Fibroblast of skin of scalp (primary cell): ENCODE results near the gene DCUN1D3.
"Not testable (repeated sequence)": the region's sequence is repeated elsewhere in the genome, so short reads cannot be mapped to it uniquely, and the experiment has no call there.

Source experiments
- DNase-seq: peaks from one replicate; pipeline ENCODE4 v3.0.0-alpha.2; 2013

Gene DCUN1D3

GRCh38 chr16:20862162-20862960 lies 37.8 kb downstream of the DCUN1D3 start:
- no peak for DNase-seq

GRCh38 chr16:20860995-20861394 lies 39.2 kb downstream of the DCUN1D3 start:
- not testable (repeated sequence) for DNase-seq

- no peak for DNase-seq
Measured at GRCh38 chr16:20860361-20860760, 39.8 kb downstream of the DCUN1D3 start.

- DNase-seq, result no peak
Measured at GRCh38 chr16:20859699-20860098, 40.5 kb downstream of the DCUN1D3 start.

DNA sequence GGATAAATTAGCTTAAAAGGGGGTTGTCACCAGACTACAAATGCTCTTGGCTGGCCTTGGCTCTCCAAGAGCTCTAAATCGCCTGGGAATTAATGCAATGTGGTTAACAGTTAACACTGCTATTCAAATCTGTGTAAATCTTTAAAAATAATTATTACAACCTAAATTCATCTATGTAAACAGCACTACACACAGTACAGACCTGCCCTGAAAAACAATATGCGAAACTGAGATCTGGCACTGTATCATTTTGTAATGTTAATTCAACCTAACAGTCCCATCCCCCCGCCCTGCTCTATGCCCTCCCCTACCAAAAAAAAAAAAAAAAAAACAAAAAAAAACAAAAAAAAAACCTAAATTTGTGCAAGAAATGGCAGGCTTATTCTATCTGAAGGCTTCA lies 40.9 kb downstream of the DCUN1D3 start:
- DNase-seq, result no peak

GRCh38 chr16:20857281-20857680 lies 42.9 kb downstream of the DCUN1D3 start:
- DNase-seq, result no peak

DNA sequence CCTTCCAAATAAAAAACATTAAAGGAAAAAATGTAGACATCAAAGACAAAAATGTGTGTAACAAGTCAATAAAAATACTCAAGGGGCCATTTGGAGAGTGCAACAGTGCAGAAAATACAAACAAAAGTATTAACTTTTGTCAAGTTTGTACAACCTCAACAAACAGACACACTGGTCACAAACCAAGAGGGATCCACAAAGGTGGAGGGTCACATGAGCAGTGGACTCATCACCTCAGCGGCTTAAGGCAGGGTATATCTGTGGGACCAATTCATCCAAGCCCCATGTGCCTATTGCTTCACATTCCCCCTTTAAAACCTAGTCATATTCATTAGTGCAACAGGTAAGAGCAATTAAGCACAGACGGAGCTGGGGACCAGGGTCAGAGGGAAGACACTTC lies 45.2 kb downstream of the DCUN1D3 start:
- no peak for DNase-seq

- DNase-seq, result no peak
Measured at GRCh38 chr16:20853981-20854620, 46.1 kb downstream of the DCUN1D3 start.

- no peak for DNase-seq
Measured at GRCh38 chr16:20853143-20853542, 47.0 kb downstream of the DCUN1D3 start.

DNA sequence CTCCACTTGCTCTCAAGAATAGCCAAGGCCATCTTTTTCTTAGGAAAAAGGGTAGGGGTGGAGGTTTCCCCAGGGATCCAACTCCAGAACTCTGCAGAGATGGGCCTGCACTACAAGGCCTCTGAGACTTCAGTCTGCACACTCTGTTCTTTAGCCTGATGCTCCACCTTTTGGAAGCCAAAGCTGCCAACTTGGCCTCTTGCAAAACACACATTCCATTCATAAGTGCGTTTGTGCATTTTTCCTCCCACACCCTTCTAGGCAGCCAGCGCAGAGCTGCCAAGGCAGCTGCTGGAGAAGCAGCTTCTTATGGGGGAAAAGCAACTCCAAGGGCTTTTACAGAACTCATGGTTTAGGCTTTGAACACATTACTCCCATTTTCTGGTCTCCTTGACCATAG lies 48.6 kb downstream of the DCUN1D3 start:
- peak; percentile 89 for DNase-seq

- DNase-seq, result no peak
Measured at GRCh38 chr16:20850981-20851380, 49.2 kb downstream of the DCUN1D3 start.

GRCh38 chr16:20849589-20850390 lies 50.4 kb downstream of the DCUN1D3 start:
- peak; percentile 69 for DNase-seq

GRCh38 chr16:20847550-20847949 lies 52.6 kb downstream of the DCUN1D3 start:
- DNase-seq, result no peak

- DNase-seq, result no peak
Measured at GRCh38 chr16:20846551-20846950, 53.6 kb downstream of the DCUN1D3 start.

DNA sequence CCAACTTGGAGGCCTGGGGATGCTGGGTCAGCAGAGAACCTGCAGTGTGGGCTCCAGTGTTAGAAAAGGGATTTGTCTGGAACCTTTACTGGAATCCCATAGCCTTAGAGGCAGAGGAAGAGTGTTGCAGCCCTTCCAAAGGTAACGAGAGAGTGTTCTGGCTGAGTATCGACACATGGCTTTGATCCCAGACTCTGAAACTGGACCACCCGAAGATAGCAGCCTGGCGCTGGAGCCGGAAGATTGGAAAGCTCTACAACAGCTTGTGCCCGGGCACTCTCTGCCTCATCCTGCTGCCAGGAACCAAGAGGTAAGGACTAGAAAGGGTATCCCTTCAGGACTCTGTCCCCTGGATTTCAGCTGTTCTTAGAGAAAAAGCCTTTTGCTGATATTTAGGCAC lies 54.1 kb downstream of the DCUN1D3 start:
- DNase-seq, result no peak

DNA sequence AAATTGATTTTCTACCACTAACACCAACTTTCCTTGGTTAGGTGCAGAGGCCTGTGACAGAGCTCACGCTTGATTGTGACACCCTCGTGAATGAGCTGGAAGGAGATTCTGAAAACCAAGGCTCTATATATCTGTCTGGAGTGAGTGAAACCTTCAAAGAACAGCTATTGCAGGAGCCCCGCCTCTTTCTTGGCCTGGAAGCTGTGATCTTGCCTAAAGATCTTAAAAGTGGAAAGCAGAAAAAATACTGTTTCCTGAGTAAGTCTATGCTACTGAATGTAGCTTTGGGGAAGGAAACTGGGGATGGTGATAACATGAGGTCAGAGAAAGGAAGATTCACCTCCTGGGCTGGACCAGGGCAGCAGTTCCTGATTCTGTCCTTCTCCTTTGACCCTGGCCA lies 55.6 kb downstream of the DCUN1D3 start:
- no peak for DNase-seq

DNA sequence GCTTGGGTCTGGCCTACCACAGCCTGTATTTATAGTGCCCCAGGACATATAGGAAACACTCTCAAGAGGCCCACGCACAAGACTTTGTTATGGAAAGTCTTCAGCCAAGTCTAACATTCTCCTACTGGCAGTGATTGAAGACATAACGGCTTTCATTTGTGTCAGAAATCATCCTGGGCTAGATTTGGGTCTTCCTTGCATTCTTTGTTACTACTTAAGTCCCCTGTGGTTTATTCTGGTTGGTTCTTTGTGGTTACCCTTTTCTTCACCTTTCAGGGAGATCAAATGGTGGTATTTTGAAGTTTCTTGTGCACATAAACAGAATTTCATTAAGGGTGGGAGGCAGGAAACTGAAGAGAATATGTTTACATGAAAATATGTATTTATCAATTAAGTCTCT lies 56.1 kb downstream of the DCUN1D3 start:
- DNase-seq, result no peak

DNA sequence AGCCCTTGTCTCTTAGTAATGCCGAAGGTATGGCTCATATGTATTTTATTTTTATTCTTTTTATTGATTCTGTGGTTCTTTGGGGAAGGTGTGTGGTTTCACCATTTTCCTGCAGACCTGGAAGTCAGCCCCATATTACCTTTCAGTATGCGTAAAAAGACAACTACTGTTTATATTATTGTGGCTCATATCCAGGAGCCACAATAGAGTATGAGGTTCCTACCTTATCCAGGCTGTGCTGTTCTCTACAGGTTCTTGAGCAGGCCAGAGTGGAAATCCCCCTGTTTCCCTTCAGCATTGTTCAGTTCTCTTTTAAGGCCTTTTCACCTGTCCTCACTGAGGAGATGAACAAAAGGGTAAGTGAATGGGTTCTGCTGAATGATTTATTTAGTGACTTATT lies 60.7 kb downstream of the DCUN1D3 start:
- DNase-seq, result no peak

DNA sequence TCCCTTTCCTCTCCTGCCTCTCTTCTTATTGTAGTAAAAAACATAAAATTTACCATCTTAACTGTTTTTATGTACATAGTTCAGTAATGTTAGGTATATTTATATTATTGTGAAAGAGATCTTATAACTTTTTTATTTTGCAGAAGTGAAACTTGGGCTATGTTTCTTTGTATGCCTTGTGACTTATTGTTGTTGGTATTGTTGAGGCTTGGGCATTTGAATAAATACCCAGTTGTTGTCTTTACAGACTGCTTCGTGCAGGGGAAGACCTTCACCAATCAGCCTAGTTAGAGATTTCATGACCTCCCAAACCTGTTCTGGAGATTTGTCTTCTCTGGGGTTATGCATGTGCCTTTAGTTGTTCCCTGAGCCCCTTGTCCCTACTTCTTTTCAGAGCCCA lies 61.9 kb downstream of the DCUN1D3 start:
- DNase-seq, result no peak

DNA sequence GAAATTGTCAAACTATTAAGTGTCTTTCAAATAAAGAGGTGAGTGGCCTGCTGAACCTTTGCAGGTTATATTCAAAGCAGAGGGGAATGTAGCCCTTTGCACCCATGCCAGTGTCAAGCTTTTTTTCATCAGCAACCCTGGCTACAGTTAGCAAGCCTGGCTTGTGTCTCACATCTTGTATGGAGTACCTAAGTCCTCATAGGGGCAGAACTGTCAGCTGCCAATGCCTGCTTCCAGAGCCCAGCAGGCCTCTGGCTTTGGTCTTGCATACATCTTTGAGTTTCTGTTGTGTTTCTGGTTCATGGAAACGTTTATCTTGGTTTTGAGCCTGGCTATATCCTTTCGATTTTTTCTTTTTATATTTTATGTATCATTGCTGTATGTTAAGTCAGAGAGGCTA lies 67.1 kb downstream of the DCUN1D3 start:
- DNase-seq, result no peak

DNA sequence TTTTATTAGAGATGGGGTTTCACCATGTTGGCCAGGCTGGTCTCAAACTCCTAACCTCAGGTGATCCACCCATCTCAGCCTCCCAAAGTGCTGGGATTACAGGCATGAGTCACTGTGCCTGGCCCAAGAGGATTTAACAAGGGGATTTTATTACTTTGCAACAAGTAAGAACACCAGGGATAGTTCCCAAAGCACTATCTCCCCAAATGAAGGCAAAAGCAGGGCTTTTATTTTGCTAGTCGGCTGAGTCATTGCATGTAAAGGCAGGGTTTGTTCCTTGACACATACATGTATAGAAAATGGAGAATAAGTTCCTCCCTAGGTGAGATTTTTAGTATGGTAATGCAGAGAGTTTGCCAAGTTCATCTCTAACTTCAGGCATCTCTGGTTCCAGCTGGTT lies 69.8 kb downstream of the DCUN1D3 start:
- no peak for DNase-seq

DNA sequence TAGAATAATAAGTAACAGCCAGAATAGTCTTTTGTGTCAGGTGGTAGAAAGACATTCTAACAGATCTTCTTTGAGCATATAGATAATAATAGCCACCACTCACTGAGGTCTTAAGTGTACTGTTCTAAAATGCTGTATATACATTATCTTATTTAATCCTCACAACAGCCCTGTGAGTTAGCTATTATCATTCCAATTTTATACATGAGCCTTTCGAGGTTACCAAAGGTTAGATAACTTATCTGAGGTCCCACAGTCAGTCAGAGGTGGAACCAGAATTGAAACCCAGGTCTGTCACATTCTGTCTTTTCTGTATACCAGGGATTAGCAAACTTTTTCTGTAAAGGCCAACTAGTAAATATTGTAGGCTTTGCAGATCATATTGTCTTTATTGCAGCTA lies 70.6 kb downstream of the DCUN1D3 start:
- DNase-seq, result no peak

DNA sequence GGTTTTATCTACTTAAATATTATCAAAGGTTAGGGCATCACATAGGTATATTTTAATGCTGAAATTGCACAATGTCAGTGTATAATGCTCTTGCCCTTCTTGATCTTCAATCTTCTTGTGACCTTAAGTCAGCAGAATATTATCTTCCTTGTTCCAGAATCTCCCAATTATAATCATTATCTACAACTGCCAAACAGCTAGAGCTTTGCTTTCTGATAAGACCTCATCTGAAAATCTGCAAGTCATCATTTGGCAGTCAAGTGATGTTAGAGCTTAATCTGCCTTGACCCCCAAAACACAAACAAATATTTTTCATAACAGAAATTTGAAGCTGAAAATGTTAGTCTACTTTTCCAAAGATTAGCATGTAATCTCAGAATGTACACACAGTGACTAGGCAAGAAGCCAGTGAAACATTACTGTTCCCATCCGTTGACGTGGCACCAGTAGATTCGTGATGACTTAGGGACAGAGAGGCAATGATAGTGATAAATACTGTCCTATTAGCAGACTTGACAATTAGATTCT lies 74.1 kb downstream of the DCUN1D3 start:
- DNase-seq, result no peak
